Fibroblast of skin of abdomen (primary cell): Measurements from ENCODE around the gene RIC8A. TPM values are rescaled to one million over a fixed set of nuclear protein-coding genes. Genes with fewer than 3 reads are reported as not detected.
A peak's percentile ranks its signal among the peaks of the same experiment; 100 is the strongest.
"Not testable (repeated sequence)": the region's sequence is repeated elsewhere in the genome, so short reads cannot be mapped to it uniquely, and the experiment has no call there.

ENCODE experiments used
- DNase-seq: peaks from one replicate; pipeline ENCODE4 v3.0.0-alpha.2; 2013
- polyA plus RNA-seq, 2 experiments: library from polyadenylated mRNA; unstranded; fragments of 120-200 nt; gene quantifications; one replicate each; pipeline ENCODE4 v1.2.1, GENCODE V29; 2013; ENCODE audit not compliant: insufficient read length in 2 of 2

Gene RIC8A
- polyA plus RNA-seq (2013, experiment 1 of 2; ENCODE audit: insufficient read length): 120 TPM
- 122 TPM for polyA plus RNA-seq (2013, experiment 2 of 2; ENCODE audit: insufficient read length)

DNA sequence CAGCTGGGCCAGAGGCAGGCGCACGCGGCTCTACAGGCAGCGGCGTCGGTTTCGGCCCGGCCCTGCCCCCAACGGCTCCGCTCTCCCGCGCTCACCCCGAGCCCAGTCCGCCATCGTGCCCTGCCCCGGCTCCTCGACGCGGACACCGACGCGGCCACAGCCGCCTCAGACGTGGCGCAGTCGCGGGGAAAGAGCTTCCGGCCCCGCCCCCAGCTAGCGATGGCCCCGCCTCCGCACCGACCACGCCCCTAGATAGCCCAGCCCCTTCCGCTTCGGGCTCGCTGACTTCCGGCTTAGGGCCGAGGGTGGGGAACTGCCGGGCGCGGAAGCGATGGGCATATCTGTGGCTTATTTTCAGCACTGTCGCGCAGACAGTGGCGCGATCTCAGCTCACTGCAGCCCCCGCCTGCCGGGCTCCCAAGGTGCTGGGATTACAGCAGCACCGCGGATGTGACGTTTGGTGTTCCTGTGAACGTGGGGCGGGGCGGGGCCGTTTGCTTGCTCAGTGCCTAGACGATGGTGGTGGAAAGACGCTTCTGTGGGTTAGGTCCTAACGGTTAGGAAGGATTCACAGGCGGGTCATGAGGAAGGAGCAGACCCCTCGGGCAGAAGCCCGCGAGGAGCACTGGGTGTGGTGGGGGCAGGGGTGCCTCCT lies at the start of gene RIC8A, which contains the start of gene BET1L:
RIC8A (plus strand) TSS at position 501 of the 655 bp plus-strand sequence. CDS start 1,147 bp downstream, outside the sequence.
BET1L (minus strand) TSS at position 192 of the 655 bp plus-strand sequence; CDS start at position 114, 78 bp downstream.
- DNase-seq: peak; percentile 99

- not testable (repeated sequence) for DNase-seq
These were observed 27.3 kb upstream of the RIC8A start for GRCh38 chr11:180242-180641.

- DNase-seq: not testable (repeated sequence)
These were observed 18.2 kb upstream of the RIC8A start for GRCh38 chr11:189200-189783.

DNA sequence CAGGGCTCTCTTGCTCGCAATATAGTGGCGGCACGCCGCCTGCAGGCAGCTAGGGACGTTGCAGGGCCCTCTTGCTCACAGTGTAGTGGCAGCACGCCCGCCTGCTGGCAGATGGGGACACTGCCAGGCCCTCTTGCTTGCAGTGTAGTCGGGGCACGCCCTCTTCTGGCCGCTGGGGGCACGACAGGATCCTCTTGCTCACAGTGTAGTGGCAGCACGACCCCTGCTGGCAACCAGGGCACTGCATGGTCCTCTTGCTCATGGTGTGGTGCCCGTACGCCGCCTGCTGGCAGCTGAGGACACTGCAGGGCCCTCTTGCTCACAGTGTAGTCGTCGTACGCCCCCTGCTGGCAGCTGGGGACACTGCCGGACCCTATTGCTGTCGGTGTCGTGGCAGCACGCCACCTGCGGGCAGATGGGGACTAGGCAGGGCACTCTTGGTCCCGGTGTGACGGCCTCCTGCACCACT lies 17.6 kb upstream of the RIC8A start:
- DNase-seq: not testable (repeated sequence)

- not testable (repeated sequence) for DNase-seq
These were observed 17.0 kb upstream of the RIC8A start for GRCh38 chr11:190546-190945.

GRCh38 chr11:191490-192478 lies 15.7 kb upstream of the RIC8A start:
- DNase-seq: not testable (repeated sequence)

DNA sequence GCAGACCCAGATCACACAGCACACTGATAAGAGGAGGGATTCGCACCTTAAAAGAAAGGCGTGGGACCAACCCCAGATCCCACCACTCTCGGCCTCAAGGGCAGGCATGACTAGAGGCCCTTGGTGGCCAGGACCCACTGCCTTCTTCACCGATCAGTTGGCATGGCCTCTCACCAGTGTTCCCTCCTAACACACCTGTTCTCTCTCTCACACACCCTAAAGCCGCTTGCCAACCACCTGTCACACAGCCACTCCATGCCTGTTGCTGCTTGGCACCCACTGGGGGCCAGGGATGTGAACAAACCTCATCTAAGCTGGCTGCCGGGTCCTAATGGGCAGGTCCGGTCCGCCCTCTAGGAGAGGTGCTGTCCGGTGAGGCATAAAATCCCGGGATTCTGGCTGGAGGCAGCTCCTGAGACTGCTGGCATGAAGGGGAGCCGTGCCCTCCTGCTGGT lies 14.8 kb upstream of the RIC8A start, which contains the start of gene SCGB1C1:
SCGB1C1 (plus strand) TSS at position 405 of the 455 bp plus-strand sequence; CDS start at position 427, 22 bp downstream.
- DNase-seq: not testable (repeated sequence)

DNA sequence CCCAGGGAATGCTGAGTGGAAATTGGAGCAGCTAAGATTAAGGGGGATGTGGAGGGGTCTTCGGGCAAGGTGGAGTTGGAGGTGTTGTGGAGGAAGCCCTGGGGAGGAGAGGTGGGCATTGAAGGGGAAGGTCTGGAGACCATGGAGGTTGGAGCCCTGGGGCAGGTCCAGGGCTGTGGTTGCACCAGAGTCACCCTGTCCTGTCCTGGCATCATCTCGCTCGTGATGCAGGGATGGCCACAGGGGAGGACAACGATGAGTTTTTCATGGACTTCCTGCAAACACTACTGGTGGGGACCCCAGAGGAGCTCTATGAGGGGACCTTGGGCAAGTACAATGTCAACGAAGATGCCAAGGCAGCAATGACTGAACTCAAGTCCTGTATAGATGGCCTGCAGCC lies 14.0 kb upstream of the RIC8A start:
- DNase-seq: not testable (repeated sequence)

DNA sequence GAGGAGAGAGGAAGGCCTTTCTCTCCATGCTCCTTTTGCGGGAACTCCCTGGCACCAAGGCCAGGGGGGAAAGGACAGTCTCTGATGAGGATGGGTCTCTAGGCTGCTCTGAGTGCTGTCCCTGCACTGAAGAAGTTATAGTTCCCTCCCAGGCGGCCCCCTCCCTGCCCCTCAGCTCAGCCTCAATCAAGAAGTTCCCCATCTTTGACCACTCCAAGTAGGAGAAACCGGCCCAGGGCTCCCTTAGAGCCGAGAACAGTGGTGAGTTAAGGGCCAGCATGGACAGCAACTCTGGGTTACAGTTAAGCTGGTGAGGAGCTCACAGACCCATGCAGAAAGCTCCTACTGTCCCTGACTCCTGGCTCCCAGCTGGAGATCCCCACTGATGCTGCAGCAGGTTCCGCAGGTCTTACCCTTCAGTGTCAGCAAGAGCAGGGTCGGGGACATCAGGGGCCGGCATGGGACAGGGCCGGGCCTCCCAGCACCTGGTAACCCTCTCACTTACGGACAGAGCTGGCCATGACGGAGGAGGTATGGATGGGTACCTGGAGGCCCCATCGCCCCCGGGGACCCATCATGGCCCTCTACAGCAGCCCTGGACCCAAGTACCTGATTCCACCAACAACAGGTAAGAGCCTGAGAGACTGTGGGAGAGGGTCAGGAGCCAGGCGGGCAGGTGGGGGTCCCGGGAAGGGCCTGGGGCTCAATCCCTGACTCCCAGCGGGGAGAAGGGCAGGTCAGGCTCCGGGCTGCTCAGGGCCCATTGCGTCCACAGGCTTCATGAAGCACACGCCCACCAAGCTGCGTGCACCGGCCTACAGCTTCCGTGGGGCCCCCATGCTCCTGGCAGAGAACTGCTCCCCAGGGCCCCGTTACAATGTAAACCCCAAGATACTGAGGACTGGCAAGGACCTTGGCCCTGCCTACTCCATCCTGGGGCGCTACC lies 10.4 kb upstream of the RIC8A start:
- DNase-seq: no peak

GRCh38 chr11:197741-198235 lies 9.7 kb upstream of the RIC8A start:
- no peak for DNase-seq

GRCh38 chr11:198236-198806 lies 9.2 kb upstream of the RIC8A start:
- DNase-seq: no peak

- no peak for DNase-seq
These were observed 8.4 kb upstream of the RIC8A start for GRCh38 chr11:199004-199581.

DNA sequence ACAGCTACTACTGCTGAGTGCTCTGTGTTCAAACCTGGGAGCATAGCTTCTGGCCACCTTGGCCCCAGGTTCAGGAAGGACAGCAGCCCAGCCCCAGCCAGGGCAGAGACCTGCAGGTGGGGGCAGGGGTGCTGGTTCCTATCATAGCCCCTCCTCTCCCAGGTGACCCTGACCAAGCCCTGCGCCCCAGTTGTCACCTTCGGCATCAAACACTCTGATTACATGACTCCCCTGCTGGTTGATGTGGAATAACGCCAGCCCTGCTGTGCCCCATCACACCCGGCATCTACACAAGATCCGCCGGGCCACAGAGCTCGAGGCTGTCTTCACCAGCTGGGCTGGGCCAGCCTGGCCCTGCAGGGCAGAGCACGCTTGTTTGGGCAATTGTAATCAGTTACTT lies 7.7 kb upstream of the RIC8A start:
- DNase-seq: no peak

GRCh38 chr11:200224-201003 lies 7.1 kb upstream of the RIC8A start:
- DNase-seq: no peak

- DNase-seq: no peak
These were observed 5.5 kb upstream of the RIC8A start for GRCh38 chr11:201966-202365.

DNA sequence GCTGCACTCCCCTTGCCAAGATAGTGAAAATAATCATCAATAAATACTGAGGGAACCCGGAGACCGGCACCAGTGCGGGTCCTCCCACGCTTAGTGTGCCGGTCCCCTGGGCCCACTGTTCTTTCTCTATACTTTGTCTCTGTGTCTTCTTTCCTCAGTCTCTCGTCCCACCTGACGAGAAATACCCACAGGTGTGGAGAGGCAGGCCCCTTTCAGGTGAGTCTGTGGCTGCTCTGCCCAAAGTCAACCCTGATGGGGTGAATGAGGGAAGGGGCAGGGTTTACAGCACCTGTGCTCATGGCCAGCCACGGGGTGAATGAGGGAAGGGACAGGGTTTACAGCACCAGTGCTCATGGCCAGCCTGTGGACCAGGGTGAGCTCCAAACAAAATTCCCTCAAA lies 5.0 kb upstream of the RIC8A start:
- no peak for DNase-seq

DNA sequence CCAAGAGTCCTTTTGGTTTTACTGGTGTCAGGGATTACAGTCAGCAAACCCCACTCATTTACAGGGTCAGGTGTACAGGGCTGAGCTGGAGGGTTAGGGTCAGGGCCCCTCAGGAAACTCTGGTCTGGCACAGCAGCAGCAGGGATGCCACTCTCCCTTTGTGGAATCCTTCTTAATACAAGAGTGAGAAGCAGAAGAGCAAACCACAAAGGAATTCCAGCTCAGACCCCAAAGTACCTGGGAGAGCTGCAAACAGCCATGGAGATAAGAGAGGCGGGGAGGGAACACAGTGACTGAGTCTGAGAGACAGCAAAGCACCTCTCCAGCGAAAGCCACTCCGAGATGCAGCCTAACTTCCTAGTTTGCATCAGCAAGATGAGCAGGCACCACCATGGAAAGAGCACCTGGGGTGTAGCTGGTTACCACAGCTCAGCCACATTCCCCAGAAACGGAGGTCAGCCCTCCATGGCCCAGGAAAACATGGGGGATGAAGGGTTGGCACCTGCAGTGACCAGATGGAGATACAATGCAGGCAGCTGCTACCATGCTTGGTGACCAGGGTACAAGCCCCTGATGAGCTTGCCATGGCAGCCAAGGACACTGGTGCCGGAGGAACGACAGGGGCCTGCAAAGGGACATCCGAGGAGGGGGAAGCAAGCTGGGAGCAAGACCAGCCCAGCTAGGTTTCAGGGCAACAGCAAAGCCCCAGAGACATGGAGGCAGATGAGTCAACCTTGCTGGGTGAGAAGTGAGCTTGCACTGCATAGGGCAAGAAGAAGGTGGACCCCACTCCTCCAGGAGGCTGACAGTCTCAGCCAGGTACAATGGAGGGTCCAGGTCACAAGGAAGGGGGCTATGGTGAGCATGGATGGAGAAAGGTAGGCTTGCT lies 4.2 kb upstream of the RIC8A start:
- no peak for DNase-seq

- no peak for DNase-seq
These were observed 3.4 kb upstream of the RIC8A start for GRCh38 chr11:203945-204586.
